Stimulated activated memory B cell treated with anti-CD40 and anti-IgM and Interleukin-4, amounts not matched to agents 10 μg/mL and 1 μg/mL and 100 μg/mL, for 72 hours (primary cell): Measurements from ENCODE around the gene OR56A5.

ENCODE experiments used
- ATAC-seq: fragments of 150-1000 bp; cut with Tn5 transposase; 2 replicates; pipeline ENCODE4 v1.10.0; 2021
- H3K27ac Mint-ChIP-seq: one replicate; pipeline ENCODE4 v1.8.0; 2022; ENCODE audit warnings: mild to moderate bottlenecking, mixed read lengths
- H3K27me3 Mint-ChIP-seq: one replicate; pipeline ENCODE4 v1.8.0; 2022; ENCODE audit warnings: mixed read lengths
- H3K36me3 Mint-ChIP-seq: one replicate; pipeline ENCODE4 v1.8.0; 2022; ENCODE audit warnings: mixed read lengths
- H3K4me1 Mint-ChIP-seq: one replicate; pipeline ENCODE4 v1.8.0; 2022; ENCODE audit warnings: mixed read lengths
- H3K4me3 Mint-ChIP-seq: one replicate; pipeline ENCODE4 v1.8.0; 2022; ENCODE audit warnings: mild to moderate bottlenecking, moderate library complexity, mixed read lengths
- H3K9me3 Mint-ChIP-seq: one replicate; pipeline ENCODE4 v1.8.0; 2022; ENCODE audit warnings: mixed read lengths

OR56A5 gene

GRCh38 chr11:5968394-5968793 is at the start of gene OR56A5:
OR56A5 (minus strand) TSS chr11:5968494; CDS start chr11:5968494, 0 bp downstream.
- Mint-ChIP-seq H3K27me3 (peaks cover 28% of the 10 kb centered on the region), H3K36me3 (no peaks in the 10 kb centered on the region), H3K4me1 (no peaks in the 10 kb centered on the region)

DNA sequence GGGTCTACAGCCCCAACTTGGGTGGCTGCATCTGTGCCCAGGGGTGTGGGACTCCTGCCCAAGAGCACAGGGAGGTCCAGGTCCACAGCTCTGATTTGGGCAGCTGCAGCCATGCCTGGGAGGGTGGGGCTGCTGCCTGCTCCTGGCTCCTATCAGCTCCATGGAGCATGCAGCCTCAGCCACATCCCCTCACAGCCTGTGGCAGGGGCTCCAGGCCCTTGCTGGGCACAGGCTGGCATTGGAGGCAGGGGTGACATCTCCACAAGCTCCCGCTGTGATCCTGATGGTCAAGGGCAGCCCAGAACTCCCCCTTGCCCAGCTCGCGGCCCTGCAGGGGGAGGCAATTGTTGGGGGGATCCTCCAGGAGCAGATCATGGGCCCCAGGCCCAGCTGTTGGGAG is 44.7 kb upstream of the OR56A5 start:
- no peaks in the 10 kb centered on the region for H3K4me1 Mint-ChIP-seq
- H3K27me3 Mint-ChIP-seq = peaks cover 22% of the 10 kb centered on the region
- peaks cover 8% of the 10 kb centered on the region for H3K9me3 Mint-ChIP-seq
- no peaks in the 10 kb centered on the region for H3K36me3 Mint-ChIP-seq
- no peak overlapping the region for H3K4me3 Mint-ChIP-seq
- ATAC-seq = no peak
- no peak overlapping the region for H3K27ac Mint-ChIP-seq

More at GRCh38 chr11:5968394-5968793, at the start of gene OR56A5:
- Mint-ChIP-seq H3K9me3 (peaks cover 6% of the 10 kb centered on the region), H3K27ac (no peak within 1 kb of the TSS), H3K4me3 (no peak within 1 kb of the TSS)
- no peak for ATAC-seq

GRCh38 chr11:6012035-6012668 is 43.9 kb upstream of the OR56A5 start:
- Mint-ChIP-seq H3K27me3 (peaks cover 22% of the 10 kb centered on the region), H3K27ac (no peak overlapping the region), H3K9me3 (peaks cover 4% of the 10 kb centered on the region), H3K4me3 (no peak overlapping the region), H3K4me1 (no peaks in the 10 kb centered on the region), H3K36me3 (no peaks in the 10 kb centered on the region)
- ATAC-seq = no peak

- Mint-ChIP-seq H3K4me1 (no peaks in the 10 kb centered on the region), H3K9me3 (no peaks in the 10 kb centered on the region), H3K4me3 (no peak within 1 kb of the TSS), H3K27me3 (peaks cover 28% of the 10 kb centered on the region), H3K36me3 (no peaks in the 10 kb centered on the region), H3K27ac (no peak within 1 kb of the TSS)
- no peak for ATAC-seq
Measured at GRCh38 chr11:6006846-6007245, 38.6 kb upstream of the OR56A5 start, which contains the start of gene OR56A4. OR56A4 (minus strand) TSS chr11:6006946; CDS start chr11:6002992, 3,954 bp downstream.

DNA sequence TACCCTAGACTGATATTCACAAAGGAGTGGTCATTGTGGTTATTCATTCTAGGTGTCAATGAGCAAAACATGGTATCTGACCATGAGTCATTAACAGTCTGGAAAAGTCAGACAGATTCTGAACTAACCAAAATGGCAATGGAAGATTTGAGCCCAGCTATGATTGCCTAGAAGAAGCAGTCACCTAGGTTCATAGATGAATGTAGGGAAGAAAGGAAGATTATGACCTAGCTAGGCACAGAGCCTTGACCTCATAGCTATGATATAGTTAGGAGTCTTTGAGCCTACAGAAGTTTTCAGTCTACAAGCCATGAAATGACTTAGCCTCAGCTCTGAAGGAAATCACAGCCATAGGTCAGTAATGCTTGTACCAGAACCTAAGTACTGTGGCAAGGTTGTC is 38.1 kb upstream of the OR56A5 start:
- Mint-ChIP-seq H3K36me3 (no peaks in the 10 kb centered on the region), H3K27ac (no peak overlapping the region), H3K9me3 (no peaks in the 10 kb centered on the region), H3K27me3 (peaks cover 28% of the 10 kb centered on the region), H3K4me1 (no peaks in the 10 kb centered on the region), H3K4me3 (no peak overlapping the region)
- no peak for ATAC-seq

DNA sequence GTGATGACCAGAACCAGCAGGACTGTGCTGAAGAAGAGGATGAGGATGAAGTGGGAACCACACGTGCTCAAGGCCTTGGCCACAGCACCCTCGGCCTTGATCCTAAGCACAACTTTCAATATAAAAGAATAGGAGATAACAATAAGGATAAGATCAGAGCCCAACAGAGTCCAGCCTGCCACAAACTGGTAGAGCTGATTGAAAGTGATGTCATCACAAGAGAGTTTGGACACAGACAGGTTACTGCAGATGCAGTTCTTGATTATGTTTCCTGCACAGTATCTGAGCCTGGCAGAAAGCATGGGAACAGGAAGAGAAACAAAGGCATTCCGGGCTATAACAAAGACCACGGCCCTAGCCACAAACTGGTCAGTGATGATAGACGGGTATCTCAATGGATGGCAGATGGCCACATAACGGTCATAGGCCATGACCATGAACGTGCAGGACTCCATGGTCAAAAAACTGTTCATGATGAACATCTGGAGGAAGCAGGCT is 34.0 kb upstream of the OR56A5 start:
- Mint-ChIP-seq H3K27ac (no peak overlapping the region), H3K27me3 (peaks cover 17% of the 10 kb centered on the region), H3K36me3 (no peaks in the 10 kb centered on the region), H3K9me3 (no peaks in the 10 kb centered on the region), H3K4me3 (no peak overlapping the region), H3K4me1 (no peaks in the 10 kb centered on the region)
- ATAC-seq = no peak

DNA sequence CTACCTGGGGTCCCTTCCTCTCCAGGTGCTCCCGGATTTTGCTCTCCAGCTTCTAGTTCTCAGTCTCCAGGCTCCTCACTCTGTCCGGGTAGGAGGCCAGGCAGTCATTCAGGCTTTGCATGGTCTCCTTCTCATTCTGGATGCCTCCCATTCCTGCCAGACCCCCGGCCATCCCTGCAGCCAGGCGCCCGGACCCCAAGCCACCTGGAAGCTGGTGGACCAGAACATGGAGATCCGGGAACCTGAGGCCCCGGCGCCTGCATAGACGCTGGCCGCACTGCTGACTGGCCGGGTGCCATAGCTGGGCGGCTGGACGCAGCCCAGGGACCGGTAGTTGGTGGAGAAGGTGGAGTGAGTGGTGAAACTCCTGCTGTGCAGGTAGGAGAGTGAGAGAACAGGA is 26.5 kb upstream of the OR56A5 start:
- no peaks in the 10 kb centered on the region for H3K9me3 Mint-ChIP-seq
- H3K36me3 Mint-ChIP-seq = no peaks in the 10 kb centered on the region
- no peak overlapping the region for H3K27ac Mint-ChIP-seq
- no peak overlapping the region for H3K4me3 Mint-ChIP-seq
- H3K4me1 Mint-ChIP-seq = no peaks in the 10 kb centered on the region
- H3K27me3 Mint-ChIP-seq = peaks cover 9% of the 10 kb centered on the region
- ATAC-seq = no peak

GRCh38 chr11:5992604-5993251 is 24.4 kb upstream of the OR56A5 start:
- Mint-ChIP-seq H3K27ac (no peak overlapping the region), H3K9me3 (peaks cover under 1% of the 10 kb centered on the region), H3K36me3 (no peaks in the 10 kb centered on the region), H3K27me3 (peaks cover 3% of the 10 kb centered on the region), H3K4me3 (no peak overlapping the region), H3K4me1 (no peaks in the 10 kb centered on the region)
- ATAC-seq = no peak

DNA sequence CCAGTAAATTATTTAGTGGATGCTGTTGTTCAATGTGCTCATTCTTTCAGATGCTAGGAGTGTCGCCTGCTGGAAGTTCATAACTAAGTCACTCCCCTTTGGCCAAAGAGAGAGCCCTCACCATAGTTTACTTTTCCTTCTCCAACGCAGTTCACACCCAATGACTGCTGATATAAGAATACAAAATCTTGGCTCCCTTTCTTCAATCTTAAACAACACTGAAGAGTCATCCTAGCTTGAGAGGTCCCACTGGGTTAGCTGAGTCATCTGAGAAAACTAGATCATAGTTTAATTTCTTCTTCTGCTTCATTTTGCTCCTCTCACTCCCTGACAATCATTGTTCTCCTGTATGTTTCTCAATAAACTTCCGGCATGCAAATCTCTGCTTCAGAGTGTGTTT is 23.9 kb upstream of the OR56A5 start:
- H3K27ac Mint-ChIP-seq = no peak overlapping the region
- no peaks in the 10 kb centered on the region for H3K4me1 Mint-ChIP-seq
- no peak overlapping the region for H3K4me3 Mint-ChIP-seq
- H3K36me3 Mint-ChIP-seq = no peaks in the 10 kb centered on the region
- peaks cover 9% of the 10 kb centered on the region for H3K27me3 Mint-ChIP-seq
- H3K9me3 Mint-ChIP-seq = peaks cover 3% of the 10 kb centered on the region
- no peak for ATAC-seq

DNA sequence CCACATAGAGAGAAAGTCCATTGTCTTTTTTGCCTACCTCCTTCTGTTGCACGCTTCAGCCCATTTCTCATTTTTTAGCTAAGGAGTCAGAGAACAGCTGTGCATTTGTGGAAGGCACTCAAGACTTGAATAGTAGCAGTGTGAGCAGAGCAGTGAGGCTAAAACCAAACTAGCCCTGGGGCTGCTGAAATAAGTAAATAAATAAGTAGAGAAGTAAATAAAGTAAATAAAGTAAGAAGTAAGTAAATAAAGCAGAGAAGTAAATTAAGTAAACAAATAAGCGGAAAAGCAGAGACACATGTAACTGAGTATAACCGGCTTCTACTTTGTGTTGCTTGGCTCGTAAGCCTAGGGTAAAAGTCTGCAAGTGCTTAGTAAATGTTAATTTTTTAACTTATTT is 20.9 kb upstream of the OR56A5 start:
- Mint-ChIP-seq H3K9me3 (peaks cover 3% of the 10 kb centered on the region), H3K36me3 (no peaks in the 10 kb centered on the region), H3K27me3 (peaks cover 9% of the 10 kb centered on the region), H3K4me3 (no peak overlapping the region), H3K27ac (no peak overlapping the region), H3K4me1 (no peaks in the 10 kb centered on the region)
- ATAC-seq = no peak

DNA sequence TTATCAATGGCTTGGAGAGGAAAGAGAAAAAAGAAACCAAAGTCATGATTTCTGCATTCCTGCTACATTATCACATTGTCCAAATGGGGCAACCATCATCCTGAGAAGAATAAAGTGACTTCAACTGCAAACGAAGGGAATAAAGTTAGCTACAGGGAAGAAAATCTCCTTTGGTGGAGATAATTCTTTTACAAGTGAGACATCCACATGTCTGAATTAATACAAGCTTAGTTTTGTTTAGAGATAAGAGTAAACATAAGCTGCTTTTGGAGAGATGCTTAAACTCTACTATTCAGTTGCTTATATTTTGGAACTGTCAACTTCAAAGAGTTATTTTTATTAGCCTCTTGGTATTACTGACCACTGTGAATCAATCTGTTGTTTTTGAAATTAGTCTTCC is 18.6 kb upstream of the OR56A5 start, which contains the start of gene OR52L1:
Gene OR52L1, minus strand, starts transcription at position 101 of the 400 bp plus-strand sequence. Its CDS starts 55 bp downstream, at position 46.
- no peak within 1 kb of the TSS for H3K27ac Mint-ChIP-seq
- H3K4me1 Mint-ChIP-seq = no peaks in the 10 kb centered on the region
- no peaks in the 10 kb centered on the region for H3K36me3 Mint-ChIP-seq
- H3K4me3 Mint-ChIP-seq = no peak within 1 kb of the TSS
- peaks cover 6% of the 10 kb centered on the region for H3K9me3 Mint-ChIP-seq
- peaks cover 21% of the 10 kb centered on the region for H3K27me3 Mint-ChIP-seq
- no peak for ATAC-seq

DNA sequence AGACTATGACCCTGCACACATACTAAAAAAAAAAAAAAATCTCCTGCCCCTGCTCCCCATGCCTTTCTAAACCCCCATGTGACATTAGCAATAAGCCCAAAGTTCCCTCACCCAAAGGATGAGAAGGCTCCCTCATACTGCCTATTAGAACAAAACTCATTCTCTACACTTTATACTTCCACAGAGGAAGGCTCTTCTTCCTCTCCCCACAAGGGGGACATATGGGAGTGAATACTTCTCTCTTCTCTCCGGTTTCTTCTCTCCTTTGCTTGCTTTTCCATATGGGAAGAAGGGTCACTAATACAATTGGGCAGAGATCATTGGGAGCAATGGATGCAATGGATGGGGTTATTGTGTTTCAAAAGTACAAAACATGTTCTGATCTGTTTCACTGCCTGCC is 15.1 kb upstream of the OR56A5 start:
- peaks cover 21% of the 10 kb centered on the region for H3K27me3 Mint-ChIP-seq
- no peaks in the 10 kb centered on the region for H3K4me1 Mint-ChIP-seq
- H3K27ac Mint-ChIP-seq = no peak overlapping the region
- H3K4me3 Mint-ChIP-seq = no peak overlapping the region
- no peaks in the 10 kb centered on the region for H3K36me3 Mint-ChIP-seq
- no peak for ATAC-seq
- peaks cover 8% of the 10 kb centered on the region for H3K9me3 Mint-ChIP-seq

- no peak overlapping the region for H3K4me3 Mint-ChIP-seq
- peaks cover 6% of the 10 kb centered on the region for H3K9me3 Mint-ChIP-seq
- H3K27me3 Mint-ChIP-seq = peaks cover 17% of the 10 kb centered on the region
Measured at GRCh38 chr11:5973530-5973929, 5.2 kb upstream of the OR56A5 start.

DNA sequence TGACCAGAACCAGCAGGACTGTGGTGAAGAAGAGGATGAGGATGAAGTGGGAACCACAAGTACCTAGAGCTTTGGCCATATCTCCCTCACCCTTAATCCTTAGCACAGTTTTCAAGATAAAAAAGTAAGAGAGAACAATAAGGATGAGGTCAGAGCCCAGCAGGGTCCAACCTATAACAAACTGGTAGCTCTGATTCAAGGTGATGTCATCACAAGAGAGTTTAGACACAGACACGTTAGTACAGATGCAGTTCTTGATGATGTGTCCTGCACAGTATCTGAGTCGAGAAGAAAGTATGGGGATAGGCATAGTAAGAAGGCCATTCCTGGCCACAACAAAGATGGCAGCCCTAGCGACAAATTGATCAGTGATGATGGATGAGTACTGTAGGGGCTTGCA is 586 bp downstream of the OR56A5 start:
- no peaks in the 10 kb centered on the region for H3K4me1 Mint-ChIP-seq
- peaks cover 5% of the 10 kb centered on the region for H3K36me3 Mint-ChIP-seq
- H3K9me3 Mint-ChIP-seq = peaks cover 10% of the 10 kb centered on the region
- peak; percentile 20 for ATAC-seq
- H3K27me3 Mint-ChIP-seq = peaks cover 28% of the 10 kb centered on the region
- no peak overlapping the region for H3K4me3 Mint-ChIP-seq
- H3K27ac Mint-ChIP-seq = no peak overlapping the region

More at GRCh38 chr11:5973530-5973929, 5.2 kb upstream of the OR56A5 start:
- no peaks in the 10 kb centered on the region for H3K36me3 Mint-ChIP-seq
- H3K4me1 Mint-ChIP-seq = no peaks in the 10 kb centered on the region
- ATAC-seq = no peak
- no peak overlapping the region for H3K27ac Mint-ChIP-seq

DNA sequence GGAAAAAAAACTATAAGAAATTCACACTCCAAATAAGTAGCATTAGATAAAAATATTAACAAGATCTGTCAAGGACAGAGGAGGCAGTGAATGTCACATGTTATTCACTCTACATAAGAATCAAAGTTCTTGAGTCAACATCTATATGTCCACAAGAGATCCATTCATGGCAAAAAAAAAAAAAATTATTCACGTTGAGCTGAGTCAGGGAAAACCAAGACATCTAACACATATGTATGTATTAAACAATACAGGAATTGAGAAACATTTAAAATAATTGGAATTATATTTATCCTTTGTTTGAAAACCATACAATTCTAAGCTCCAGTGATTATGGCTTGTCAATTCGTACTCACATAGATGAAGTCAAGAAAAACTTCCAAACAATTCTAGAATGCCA is 1.3 kb downstream of the OR56A5 start:
- H3K27me3 Mint-ChIP-seq = peaks cover 28% of the 10 kb centered on the region
- no peak for ATAC-seq
- H3K4me3 Mint-ChIP-seq = no peak overlapping the region

More for the DNA sequence above, 1.3 kb downstream of the OR56A5 start:
- H3K9me3 Mint-ChIP-seq = peaks cover 10% of the 10 kb centered on the region
- H3K36me3 Mint-ChIP-seq = peaks cover 6% of the 10 kb centered on the region
- H3K4me1 Mint-ChIP-seq = no peaks in the 10 kb centered on the region
- no peak overlapping the region for H3K27ac Mint-ChIP-seq
